DND-41 (cell line): ENCODE data around the gene PSD2.
"Not testable (repeated sequence)": the region's sequence is repeated elsewhere in the genome, so short reads cannot be mapped to it uniquely, and the experiment has no call there.

Experiments
- ATAC-seq: fragments of 200-7000 bp; cut with Tn5 transposase; 3 replicates; pipeline ENCODE4 v1.9.1; 2021; ENCODE audit warnings: low read depth; ENCODE audit not compliant: insufficient read depth
- DNase-seq: peaks from one replicate; pipeline ENCODE4 v3.0.0-alpha.2; 2020
- H2AFZ ChIP-seq: 2 replicates; pipeline ENCODE4 v1.6.0; 2012; ENCODE audit warnings: low read depth, low read length
- H3K27ac ChIP-seq: 2 replicates; pipeline ENCODE4 v1.5.1; 2012; ENCODE audit warnings: low read length, inconsistent platforms
- H3K27me3 ChIP-seq: fragments of 200-600 bp; sonication (generic); 2 replicates; pipeline ENCODE4 v1.6.0; 2012; ENCODE audit warnings: low read length, mild to moderate bottlenecking, inconsistent platforms; ENCODE audit not compliant: insufficient read depth, poor library complexity
- H3K36me3 ChIP-seq: 2 replicates; pipeline ENCODE4 v1.5.1; 2012; ENCODE audit warnings: low read length, inconsistent platforms; ENCODE audit not compliant: insufficient read depth
- H3K4me1 ChIP-seq: 2 replicates; pipeline ENCODE4 v1.5.1; 2012; ENCODE audit warnings: mild to moderate bottlenecking, low read length; ENCODE audit not compliant: insufficient read depth
- H3K4me2 ChIP-seq: 2 replicates; pipeline ENCODE4 v1.6.0; 2012; ENCODE audit warnings: mild to moderate bottlenecking, moderate library complexity, low read length, inconsistent platforms; ENCODE audit not compliant: insufficient read depth
- H3K4me3 ChIP-seq, 2 experiments: fragments of 200-600 bp in 1 of 2; shearing (Covaris generic) in 1 of 2; 2 replicates each; pipeline ENCODE4 v1.5.1; 2012 to 2016; ENCODE audit warnings: inconsistent platforms in 2 of 2, low read length in 2 of 2, mild to moderate bottlenecking in 2 of 2, low read depth in 1 of 2, moderate library complexity in 1 of 2
- H3K79me2 ChIP-seq: 2 replicates; pipeline ENCODE4 v1.6.0; 2012; ENCODE audit warnings: low read length, inconsistent platforms; ENCODE audit not compliant: insufficient read depth
- H3K9ac ChIP-seq: 2 replicates; pipeline ENCODE4 v1.6.0; 2012; ENCODE audit warnings: low read depth, mild to moderate bottlenecking, inconsistent platforms, low read length, moderate library complexity
- H3K9me3 ChIP-seq: 2 replicates; pipeline ENCODE4 v1.5.1; 2012; ENCODE audit warnings: low read length, moderate library complexity, mild to moderate bottlenecking, inconsistent platforms; ENCODE audit not compliant: insufficient read depth, severe bottlenecking
- H4K20me1 ChIP-seq: 2 replicates; pipeline ENCODE4 v1.6.0; 2012; ENCODE audit warnings: low read length; ENCODE audit not compliant: insufficient read depth
- CTCF ChIP-seq: IDR thresholded peaks from 2 replicates; pipeline ENCODE4 v1.5.1; 2012; ENCODE audit warnings: borderline replicate concordance, low read length, moderate library complexity, mild to moderate bottlenecking; ENCODE audit not compliant: poor library complexity, severe bottlenecking; ENCODE audit errors: extremely low read depth
- EZH2 ChIP-seq: IDR thresholded peaks from 3 replicates; pipeline ENCODE4 v1.6.1; 2012; ENCODE audit warnings: borderline replicate concordance, low read depth, mild to moderate bottlenecking, moderate library complexity, low read length, inconsistent platforms; ENCODE audit not compliant: severe bottlenecking

Gene PSD2

GRCh38 chr5:139789116-139789844, 6.3 kb upstream of the PSD2 start:
- H4K20me1 ChIP-seq, result peaks cover 10% of the 10 kb centered on the region; the same call in 1 of the 2 replicates
- no peak overlapping the region for H2AFZ ChIP-seq
- TF ChIP-seq CTCF, result no peak
- H3K4me2 ChIP-seq, result no peak overlapping the region
- DNase-seq (no peak), ATAC-seq (no peak)
- H3K27me3 ChIP-seq, result peaks cover 5% of the 10 kb centered on the region
- H3K4me3 ChIP-seq, result no peak overlapping the region
- H3K4me1 ChIP-seq, result peaks cover 8% of the 10 kb centered on the region
- no peaks in the 10 kb centered on the region for H3K36me3 ChIP-seq
- no peaks in the 10 kb centered on the region for H3K79me2 ChIP-seq
- no peaks in the 10 kb centered on the region for H3K9me3 ChIP-seq
- no peak overlapping the region for H3K27ac ChIP-seq
- H3K9ac ChIP-seq, result no peak overlapping the region

GRCh38 chr5:139789845-139790189, 5.8 kb upstream of the PSD2 start:
- peaks cover 10% of the 10 kb centered on the region for H4K20me1 ChIP-seq
- no peak overlapping the region for H3K4me3 ChIP-seq
- H3K36me3 ChIP-seq, result no peaks in the 10 kb centered on the region
- DNase-seq, result no peak
- no peak for ATAC-seq
- no peak overlapping the region for H3K9ac ChIP-seq
- no peaks in the 10 kb centered on the region for H3K9me3 ChIP-seq
- H2AFZ ChIP-seq, result no peak overlapping the region
- H3K79me2 ChIP-seq, result no peaks in the 10 kb centered on the region
- no peak for TF ChIP-seq CTCF
- peaks cover 5% of the 10 kb centered on the region for H3K27me3 ChIP-seq
- no peak overlapping the region for H3K27ac ChIP-seq
- no peak overlapping the region for H3K4me2 ChIP-seq
- peaks cover 8% of the 10 kb centered on the region for H3K4me1 ChIP-seq

GRCh38 chr5:139792218-139792617, 3.4 kb upstream of the PSD2 start:
- no peak overlapping the region for H3K9ac ChIP-seq
- H3K36me3 ChIP-seq, result no peaks in the 10 kb centered on the region
- H3K27ac ChIP-seq, result no peak overlapping the region
- peaks cover 6% of the 10 kb centered on the region for H3K4me1 ChIP-seq
- no peak for TF ChIP-seq CTCF
- TF ChIP-seq EZH2, result no peak
- no peaks in the 10 kb centered on the region for H3K9me3 ChIP-seq
- H2AFZ ChIP-seq, result no peak overlapping the region
- H3K4me3 ChIP-seq, result no peak overlapping the region
- H3K27me3 ChIP-seq, result peaks cover 1% of the 10 kb centered on the region
- no peaks in the 10 kb centered on the region for H3K79me2 ChIP-seq
- peaks cover 2% of the 10 kb centered on the region for H4K20me1 ChIP-seq
- DNase-seq, result no peak
- no peak for ATAC-seq
- no peak overlapping the region for H3K4me2 ChIP-seq

- not testable (repeated sequence) for H4K20me1 ChIP-seq, H3K27me3 ChIP-seq, H3K4me2 ChIP-seq, H3K36me3 ChIP-seq, H3K9me3 ChIP-seq, H3K4me1 ChIP-seq, H3K9ac ChIP-seq, DNase-seq, H3K27ac ChIP-seq, H3K4me3 ChIP-seq, H2AFZ ChIP-seq, H3K79me2 ChIP-seq, ATAC-seq
Measured at GRCh38 chr5:139792655-139793054, 3.0 kb upstream of the PSD2 start.
